CD14-positive monocyte (primary cell): Measurements from ENCODE around the gene DHRS7B. TPM values are rescaled to one million over a fixed set of nuclear protein-coding genes. Genes with fewer than 3 reads are reported as not detected.
A peak's percentile ranks its signal among the peaks of the same experiment; 100 is the strongest.

Source experiments
- DNase-seq, 3 donors: peaks; one replicate each; pipeline ENCODE4 v3.0.0-alpha.2; 2011 to 2022
- H2AFZ ChIP-seq: 2 replicates; pipeline ENCODE4 v1.6.0; 2012; ENCODE audit warnings: mild to moderate bottlenecking, low read depth, low read length, inconsistent platforms; ENCODE audit not compliant: insufficient read depth, poor library complexity, severe bottlenecking
- H3K27ac ChIP-seq, 2 donors: 1 replicate in 1 of 2; 2 replicates in 1 of 2; pipeline ENCODE4 v1.5.1; 2012 to 2013; ENCODE audit warnings: low read length in 2 of 2, control low read depth in 1 of 2, inconsistent platforms in 1 of 2, low read depth in 1 of 2, mild to moderate bottlenecking in 1 of 2
- H3K27me3 ChIP-seq, 2 donors: one replicate each; pipeline versions ENCODE4 v1.6.0 to v1.6.1; 2011 to 2013; ENCODE audit warnings: low read length in 2 of 2; ENCODE audit not compliant: control insufficient read depth in 2 of 2, insufficient read depth in 2 of 2
- H3K36me3 ChIP-seq, 2 donors: replicated peaks in 1 of 2; 1 replicate in 1 of 2; 2 replicates in 1 of 2; pipeline versions ENCODE4 v1.5.1 to v1.6.1; 2012 to 2013; ENCODE audit warnings: low read length in 2 of 2, control low read depth in 1 of 2, inconsistent platforms in 1 of 2, mild to moderate bottlenecking in 1 of 2; ENCODE audit not compliant: insufficient read depth in 2 of 2, control insufficient read depth in 1 of 2
- H3K4me1 ChIP-seq, 2 donors: 1 replicate in 1 of 2; 2 replicates in 1 of 2; pipeline versions ENCODE4 v1.5.1 to v1.6.1; 2012 to 2013; ENCODE audit warnings: low read length in 2 of 2, control low read depth in 1 of 2, inconsistent platforms in 1 of 2, mild to moderate bottlenecking in 1 of 2, moderate library complexity in 1 of 2; ENCODE audit not compliant: insufficient read depth in 2 of 2, control insufficient read depth in 1 of 2
- H3K4me2 ChIP-seq: replicated peaks from 2 replicates; pipeline ENCODE3; 2012; ENCODE audit warnings: low read length, moderate library complexity, mild to moderate bottlenecking; ENCODE audit not compliant: poor library complexity, severe bottlenecking; ENCODE audit errors: extremely low read depth
- H3K4me3 ChIP-seq, 3 experiments: fragments of 200-600 bp in 1 of 3; sonication (generic) in 1 of 3; replicated peaks in 1 of 3; 1 replicate in 2 of 3; 2 replicates in 1 of 3; pipeline ENCODE4 v1.5.1; 2011 to 2013; ENCODE audit warnings: low read length in 3 of 3, mild to moderate bottlenecking in 3 of 3, control low read depth in 2 of 3, low read depth in 2 of 3, inconsistent platforms in 1 of 3, moderate library complexity in 1 of 3
- H3K79me2 ChIP-seq: 2 replicates; pipeline ENCODE4 v1.6.0; 2012; ENCODE audit warnings: mild to moderate bottlenecking, control low read depth, inconsistent platforms, low read length, moderate library complexity; ENCODE audit not compliant: insufficient read depth
- H3K9ac ChIP-seq: 2 replicates; pipeline ENCODE4 v1.6.0; 2017; ENCODE audit warnings: low read length, mild to moderate bottlenecking; ENCODE audit not compliant: insufficient read depth, poor library complexity, severe bottlenecking
- H3K9me3 ChIP-seq, 2 donors: replicated peaks in 1 of 2; 1 replicate in 1 of 2; 2 replicates in 1 of 2; pipeline versions ENCODE4 v1.5.1 to v1.6.1; 2012 to 2013; ENCODE audit warnings: low read length in 2 of 2, control low read depth in 1 of 2; ENCODE audit not compliant: control insufficient read depth in 1 of 2, insufficient read depth in 1 of 2
- H4K20me1 ChIP-seq: 2 replicates; pipeline ENCODE4 v1.6.0; 2012; ENCODE audit warnings: mild to moderate bottlenecking, low read length, control low read depth, moderate library complexity; ENCODE audit not compliant: insufficient read depth
- H3K27ac Mint-ChIP-seq, 7 donors: one replicate each; pipeline ENCODE4 v1.8.0; 2020; ENCODE audit warnings: mild to moderate bottlenecking in 7 of 7, mixed read lengths in 7 of 7, moderate library complexity in 6 of 7, inconsistent platforms in 2 of 7
- H3K27me3 Mint-ChIP-seq, 3 donors: one replicate each; pipeline ENCODE4 v1.8.0; 2021 to 2022; ENCODE audit warnings: low read depth in 3 of 3, mild to moderate bottlenecking in 3 of 3, mixed read lengths in 3 of 3, moderate library complexity in 3 of 3, inconsistent platforms in 1 of 3
- H3K36me3 Mint-ChIP-seq, 2 donors: one replicate each; pipeline ENCODE4 v1.8.0; 2020; ENCODE audit warnings: mixed read lengths in 2 of 2, inconsistent platforms in 1 of 2, mild to moderate bottlenecking in 1 of 2
- H3K4me1 Mint-ChIP-seq: one replicate; pipeline ENCODE4 v1.8.0; 2020; ENCODE audit warnings: mild to moderate bottlenecking, mixed read lengths
- H3K4me3 Mint-ChIP-seq, 2 donors: one replicate each; pipeline ENCODE4 v1.8.0; 2020; ENCODE audit warnings: mild to moderate bottlenecking in 2 of 2, mixed read lengths in 2 of 2, moderate library complexity in 1 of 2
- H3K9me3 Mint-ChIP-seq, 7 donors: one replicate each; pipeline ENCODE4 v1.8.0; 2020 to 2022; ENCODE audit warnings: mixed read lengths in 7 of 7, mild to moderate bottlenecking in 6 of 7, moderate library complexity in 6 of 7, inconsistent platforms in 2 of 7
- CTCF ChIP-seq: fragments of 200-600 bp; IDR thresholded peaks from one replicate; pipeline ENCODE4 v1.8.0; 2022; ENCODE audit warnings: antibody characterized with exemption, mild to moderate bottlenecking
- WGBS: methylation state at CpG from one replicate; pipeline ENCODE4 v1.1.5; 2013; ENCODE audit warnings: missing lambda C conversion rate; ENCODE audit not compliant: insufficient coverage; 5-methylcytosine and 5-hydroxymethylcytosine counted together
- intact Hi-C, 2 donors: fragments of 100-400 bp; cut with micrococcal nuclease; formaldehyde crosslinking; loops; one replicate each; pipeline versions ENCODE4 v1.15.0 to v1.15.1; 2023
- polyA plus RNA-seq, 3 donors: library from polyadenylated mRNA; depleted of rRNA in 1 of 3; unstranded in 2 of 3; stranded (reverse) in 1 of 3; fragments of 300-500 nt in 2 of 3; fragments of >200 nt in 1 of 3; fragmentation: Illumina TruSeq in 2 of 3; gene quantifications; 1 replicate in 2 of 3; 2 replicates in 1 of 3; pipeline ENCODE4 v1.2.3, GENCODE V29; 2012 to 2021

The DHRS7B gene
- polyA plus RNA-seq, 3 donors = 23.2 to 37.8 (median 33.9) TPM

DNA sequence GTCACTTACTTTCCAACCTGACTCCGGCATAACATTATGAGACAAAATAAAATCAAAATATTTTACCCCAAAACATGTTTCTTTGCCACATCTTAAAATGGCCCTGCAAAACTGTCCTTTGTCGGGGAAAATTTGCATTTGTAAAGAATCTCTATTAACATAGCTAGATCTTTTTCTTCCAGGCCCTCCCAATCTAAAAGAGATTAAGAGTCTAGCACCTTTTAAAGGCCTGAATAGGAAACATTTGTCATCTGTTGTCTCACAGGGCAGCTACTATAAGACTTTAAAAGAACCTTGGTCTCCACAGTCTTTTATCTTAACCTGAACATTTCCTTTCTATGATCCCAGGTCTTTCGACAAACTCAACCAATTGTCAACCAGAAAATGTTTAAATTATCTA is 18.1 kb upstream of the DHRS7B start:
- Mint-ChIP-seq H3K4me3 (no peak overlapping the region), H3K9me3 (peaks cover 0 to 5% (median 0%) of the 10 kb centered on the region in 7 donors), H3K36me3 (no peaks in the 10 kb centered on the region), H3K27me3 (peaks cover 0 to 2% (median 0%) of the 10 kb centered on the region in 3 donors), H3K4me1 (peaks cover 9% of the 10 kb centered on the region), H3K27ac (no peak overlapping the region)
- Histone ChIP-seq H2AFZ (no peak overlapping the region), H3K27me3 (no peaks in the 10 kb centered on the region), H3K9ac (no peak overlapping the region), H3K79me2 (no peaks in the 10 kb centered on the region), H3K4me1 (peaks cover 11 to 14% of the 10 kb centered on the region in 2 donors), H3K4me3 (no peak overlapping the region), H3K36me3 (no peaks in the 10 kb centered on the region), H3K27ac (no peak overlapping the region), H3K4me2 (no peak overlapping the region), H3K9me3 (no peaks in the 10 kb centered on the region), H4K20me1 (no peaks in the 10 kb centered on the region)
- DNase-seq = no peak
- WGBS = 100% methylated on average over 1 of the region's 3 CpGs
- TF ChIP-seq CTCF = no peak
- intact Hi-C loops = no loop called here

- Mint-ChIP-seq H3K36me3 (no peaks in the 10 kb centered on the region), H3K4me3 (peak overlapping the region in 1 of 2 donors; percentile 57), H3K27ac (peak overlapping the region in 6 of 7 donors; percentile 63 to 84 (median 69)), H3K4me1 (peaks cover 28% of the 10 kb centered on the region), H3K27me3 (peaks cover 0 to 6% (median 0%) of the 10 kb centered on the region in 3 donors), H3K9me3 (peaks cover 0 to 5% (median 0%) of the 10 kb centered on the region in 7 donors)
- no CpG with 5 or more reads among the region's 5 CpGs for WGBS
- Histone ChIP-seq H3K4me3 (no peak overlapping the region), H3K27me3 (no peaks in the 10 kb centered on the region), H3K4me2 (peak overlapping the region; percentile 50), H3K9me3 (no peaks in the 10 kb centered on the region), H2AFZ (no peak overlapping the region), H3K36me3 (no peaks in the 10 kb centered on the region), H3K9ac (no peak overlapping the region), H3K27ac (peak overlapping the region; percentile 25 to 45), H3K79me2 (no peaks in the 10 kb centered on the region), H4K20me1 (no peaks in the 10 kb centered on the region), H3K4me1 (peaks cover 28 to 33% of the 10 kb centered on the region in 2 donors)
- intact Hi-C loops = loop anchor here in 1 of 2 donors (10.0 kb wide), 1 partner anchor 402 kb away; no protein-coding TSS in a partner anchor
- TF ChIP-seq CTCF = no peak
- DNase-seq = peak; percentile 25 to 52 (median 44)
Observed at GRCh38 chr17:21113049-21113690, 13.6 kb upstream of the DHRS7B start.
